ENCODE data around the gene GRIP2. TPM values are rescaled to one million over a fixed set of nuclear protein-coding genes. Genes with fewer than 3 reads are reported as not detected.

Gene GRIP2
- total RNA-seq, 3 donors from 2014 or later (not counting 1 experiment from before 2014, with no cell fraction given) = not detected

GRCh38 chr3:14539384-14539741 lies 779 bp downstream of the GRIP2 start:
- H3K36me3 ChIP-seq (ENCODE audit: control insufficient read depth, insufficient read depth, low read length) = no peaks in the 10 kb centered on the region
- no peak overlapping the region for H3K4me3 ChIP-seq (ENCODE audit: low read length)
- intact Hi-C loops (cut with micrococcal nuclease) = no loop called here
- Mint-ChIP-seq H3K36me3 (no peaks in the 10 kb centered on the region), H3K4me1 (no peaks in the 10 kb centered on the region), H3K9me3 (no peaks in the 10 kb centered on the region), H3K27ac (no peak overlapping the region), H3K27me3 (ENCODE audit: low read depth in 2 of 2) (no peaks in the 10 kb centered on the region), H3K4me3 (no peak overlapping the region)
- no peak for ATAC-seq
- WGBS (ENCODE audit: insufficient coverage) = 82% methylated on average over 4 of the region's 4 CpGs
- no peaks in the 10 kb centered on the region for H3K27me3 ChIP-seq (ENCODE audit: control insufficient read depth, insufficient read depth, low read length)
- no peak for DNase-seq
- no peaks in the 10 kb centered on the region for H3K9me3 ChIP-seq (ENCODE audit: control insufficient read depth, insufficient read depth, low read length)
- no peaks in the 10 kb centered on the region for H3K4me1 ChIP-seq (ENCODE audit: control insufficient read depth, insufficient read depth, low read length)
- no peak for TF ChIP-seq CTCF (IDR thresholded peaks at IDR 0.05)
- no peak overlapping the region for H3K27ac ChIP-seq (ENCODE audit: low read length)

GRCh38 chr3:14538451-14539088 lies 1.6 kb downstream of the GRIP2 start:
- Histone ChIP-seq H3K27me3 (ENCODE audit: control insufficient read depth, insufficient read depth, low read length) (no peaks in the 10 kb centered on the region), H3K4me1 (ENCODE audit: control insufficient read depth, insufficient read depth, low read length) (no peaks in the 10 kb centered on the region), H3K27ac (ENCODE audit: low read length) (no peak overlapping the region), H3K4me3 (ENCODE audit: low read length) (no peak overlapping the region), H3K36me3 (ENCODE audit: control insufficient read depth, insufficient read depth, low read length) (no peaks in the 10 kb centered on the region), H3K9me3 (ENCODE audit: control insufficient read depth, insufficient read depth, low read length) (no peaks in the 10 kb centered on the region)
- no peak for TF ChIP-seq CTCF (IDR thresholded peaks at IDR 0.05)
- Mint-ChIP-seq H3K27ac (no peak overlapping the region), H3K4me1 (no peaks in the 10 kb centered on the region), H3K4me3 (no peak overlapping the region), H3K27me3 (ENCODE audit: low read depth in 2 of 2) (no peaks in the 10 kb centered on the region), H3K36me3 (no peaks in the 10 kb centered on the region), H3K9me3 (no peaks in the 10 kb centered on the region)
- no peak for DNase-seq
- WGBS (ENCODE audit: insufficient coverage) = 89% methylated on average over 3 of the region's 3 CpGs
- intact Hi-C loops (cut with micrococcal nuclease) = no loop called here
- no peak for ATAC-seq

GRCh38 chr3:14537590-14538450 lies 2.3 kb downstream of the GRIP2 start:
- ATAC-seq (peak in 1 of 3 donors; percentile 27), DNase-seq (no peak)
- Mint-ChIP-seq H3K4me3 (no peak overlapping the region), H3K9me3 (no peaks in the 10 kb centered on the region), H3K4me1 (no peaks in the 10 kb centered on the region), H3K36me3 (no peaks in the 10 kb centered on the region), H3K27ac (no peak overlapping the region), H3K27me3 (ENCODE audit: low read depth in 2 of 2) (no peaks in the 10 kb centered on the region)
- intact Hi-C loops (cut with micrococcal nuclease) = no loop called here
- Histone ChIP-seq H3K36me3 (ENCODE audit: control insufficient read depth, insufficient read depth, low read length) (no peaks in the 10 kb centered on the region), H3K4me1 (ENCODE audit: control insufficient read depth, insufficient read depth, low read length) (no peaks in the 10 kb centered on the region), H3K9me3 (ENCODE audit: control insufficient read depth, insufficient read depth, low read length) (no peaks in the 10 kb centered on the region), H3K27ac (ENCODE audit: low read length) (no peak overlapping the region), H3K4me3 (ENCODE audit: low read length) (no peak overlapping the region), H3K27me3 (ENCODE audit: control insufficient read depth, insufficient read depth, low read length) (no peaks in the 10 kb centered on the region)
- 90% methylated on average over 10 of the region's 10 CpGs for WGBS (ENCODE audit: insufficient coverage)
- TF ChIP-seq CTCF (IDR thresholded peaks at IDR 0.05) = no peak

Measured in natural killer cell (primary cell).